HepG2 (cell line): Measurements from ENCODE around the gene SLC29A1. TPM values are rescaled to one million over a fixed set of nuclear protein-coding genes. Genes with fewer than 3 reads are reported as not detected.

Experiments
- ARID2 ChIP-seq: sonication (generic); formaldehyde crosslinking; IDR thresholded peaks from 2 replicates; pipeline ENCODE4 v1.8.1; 2022; ENCODE audit warnings: mild to moderate bottlenecking, missing genetic modification reagents, borderline replicate concordance
- ARNT2 ChIP-seq: sonication (generic); formaldehyde crosslinking; IDR thresholded peaks from 2 replicates; pipeline ENCODE4 v1.8.0; 2022; ENCODE audit warnings: mild to moderate bottlenecking, low read depth, missing genetic modification reagents, moderate library complexity
- ATF1 ChIP-seq: IDR thresholded peaks from 2 replicates; pipeline ENCODE4 v1.6.1; 2016; ENCODE audit warnings: mild to moderate bottlenecking, control low read depth
- ATM ChIP-seq: fragments of 450-650 bp; IDR thresholded peaks from 2 replicates; pipeline ENCODE4 v1.7.1; 2017; ENCODE audit warnings: mild to moderate bottlenecking, borderline replicate concordance
- ELK4 ChIP-seq: sonication (generic); formaldehyde crosslinking; IDR thresholded peaks from 2 replicates; pipeline ENCODE4 v1.9.0; 2021; ENCODE audit warnings: missing genetic modification reagents, borderline replicate concordance
- FOSL1 ChIP-seq: sonication (generic); formaldehyde crosslinking; IDR thresholded peaks from 2 replicates; pipeline ENCODE4 v1.9.0; 2021; ENCODE audit warnings: missing genetic modification reagents, borderline replicate concordance
- FOXA3 ChIP-seq: IDR thresholded peaks from 2 replicates; pipeline ENCODE4 v1.6.1; 2016; ENCODE audit warnings: missing genetic modification reagents, missing compliant biosample characterization
- GLMP ChIP-seq: sonication (generic); formaldehyde crosslinking; IDR thresholded peaks from 2 replicates; pipeline ENCODE4 v1.9.0; 2021; ENCODE audit warnings: missing genetic modification reagents, mild to moderate bottlenecking, borderline replicate concordance
- HNRNPLL ChIP-seq: fragments of 200-400 bp; formaldehyde crosslinking; IDR thresholded peaks from 2 replicates; pipeline ENCODE4 v1.6.1; 2017; ENCODE audit warnings: mild to moderate bottlenecking, low read depth, low read length; ENCODE audit not compliant: poor library complexity, severe bottlenecking
- IRF1 ChIP-seq: sonication (generic); formaldehyde crosslinking; IDR thresholded peaks from 2 replicates; pipeline ENCODE4 v1.4.0; 2020; ENCODE audit warnings: low read depth, mild to moderate bottlenecking, missing genetic modification reagents
- LCORL ChIP-seq, 2 experiments: fragments of 450-650 bp in 1 of 2; sonication (generic) in 1 of 2; formaldehyde crosslinking in 1 of 2; IDR thresholded peaks; 2 replicates each; pipeline versions ENCODE4 v1.5.0 to v1.6.1; 2017 to 2020; ENCODE audit warnings: antibody characterized with exemption in 1 of 2, missing genetic modification reagents in 1 of 2
- NR2F1 ChIP-seq, 2 experiments: fragments of 450-650 bp in 1 of 2; formaldehyde crosslinking in 1 of 2; IDR thresholded peaks; 2 replicates each; pipeline versions ENCODE4 v1.5.0 to v1.6.1; 2016 to 2020; ENCODE audit warnings: mild to moderate bottlenecking in 1 of 2, missing compliant biosample characterization in 1 of 2, missing genetic modification reagents in 1 of 2, moderate library complexity in 1 of 2
- SNAPC4 ChIP-seq: sonication (generic); formaldehyde crosslinking; IDR thresholded peaks from 2 replicates; pipeline ENCODE4 v1.4.0; 2020; ENCODE audit warnings: mild to moderate bottlenecking, missing genetic modification reagents
- ZBTB2 ChIP-seq: sonication (generic); formaldehyde crosslinking; IDR thresholded peaks from 2 replicates; pipeline ENCODE4 v1.8.0; 2022; ENCODE audit warnings: low read depth, missing genetic modification reagents
- ZBTB7B ChIP-seq: sonication (generic); formaldehyde crosslinking; IDR thresholded peaks from 2 replicates; pipeline ENCODE4 v1.4.0; 2020; ENCODE audit warnings: missing genetic modification reagents
- ZFP1 ChIP-seq: IDR thresholded peaks from 2 replicates; pipeline ENCODE4 v1.6.1; 2016
- ZNF333 ChIP-seq: sonication (generic); formaldehyde crosslinking; IDR thresholded peaks from 2 replicates; pipeline ENCODE4 v1.4.0; 2020; ENCODE audit warnings: mild to moderate bottlenecking, missing genetic modification reagents, borderline replicate concordance
- ZNF343 ChIP-seq: sonication (generic); formaldehyde crosslinking; IDR thresholded peaks from 2 replicates; pipeline ENCODE4 v1.4.0; 2020; ENCODE audit warnings: mild to moderate bottlenecking, missing genetic modification reagents
- polyA plus RNA-seq, 8 experiments: library from polyadenylated mRNA; depleted of rRNA in 3 of 8; stranded (reverse) in 7 of 8; unstranded in 1 of 8; fragments of >200 nt; fragmentation: Illumina TruSeq in 4 of 8; extraction: Trizol in 4 of 8; gene quantifications; 2 replicates each; pipeline versions ENCODE4 v1.2.1 to v1.2.3, GENCODE V29; 2011 to 2016; ENCODE audit warnings: low read depth in 4 of 8, missing spikeins in 1 of 8, mixed read lengths in 1 of 8; ENCODE audit not compliant: insufficient read depth in 1 of 8
- total RNA-seq, 5 experiments: library from RNA; depleted of rRNA; stranded (reverse); fragments of >200 nt; fragmentation: Illumina TruSeq; extraction: Trizol; gene quantifications; 2 replicates each; pipeline ENCODE4 v1.2.3, GENCODE V29; 2016; ENCODE audit warnings: low read depth in 1 of 5

SLC29A1 gene
- total and polyA plus RNA-seq, 2 of the 13 experiments (the other 11 are each of a cell fraction or from before 2014, with no cell fraction given), result 43.2 to 106 TPM

- TF ChIP-seq SNAPC4 (no peak), ARNT2 (CRISPR knock-in tag) (0 out of 2 replicates have a peak, but pooled peaks have one; percentile 37), ZBTB7B (CRISPR knock-in tag) (no peak), ATF1 (CRISPR knock-in tag) (no peak), LCORL (IDR thresholded peaks at IDR 0.05) (no peak), LCORL (CRISPR knock-in tag; IDR thresholded peaks at IDR 0.05) (peak; percentile 55; the same call in 1 of the 2 replicates), ZFP1 (no peak), ZBTB2 (CRISPR knock-in tag) (no peak), IRF1 (CRISPR knock-in tag) (no peak), FOSL1 (CRISPR knock-in tag) (peak; percentile 82; the same call in 1 of the 2 replicates), ATM (no peak), NR2F1 (CRISPR knock-in tag; IDR thresholded peaks at IDR 0.05) (peak; percentile 90 to 94), HNRNPLL (no peak), ZNF343 (no peak), ZNF333 (CRISPR knock-in tag) (no peak), GLMP (CRISPR knock-in tag) (no peak), ELK4 (CRISPR knock-in tag) (no peak), FOXA3 (peak; percentile 28; the same call in 1 of the 2 replicates), ARID2 (CRISPR knock-in tag) (no peak)
These were observed 44.3 kb upstream of the SLC29A1 start (continued) for GRCh38 chr6:44179072-44179536.
